H7 (cell line): ENCODE data around the gene FNBP1L. TPM values are rescaled to one million over a fixed set of nuclear protein-coding genes. Genes with fewer than 3 reads are reported as not detected.
A peak's percentile ranks its signal among the peaks of the same experiment; 100 is the strongest.

Experiments
- DNase-seq: peaks from one replicate; pipeline ENCODE4 v3.0.0; 2012
- H3K27me3 ChIP-seq: 2 replicates; pipeline ENCODE4 v1.6.0; 2011; ENCODE audit warnings: mild to moderate bottlenecking, low read length; ENCODE audit not compliant: control insufficient read depth, insufficient read depth
- H3K36me3 ChIP-seq: replicated peaks from 2 replicates; pipeline ENCODE4 v1.5.1; 2011; ENCODE audit warnings: low read length; ENCODE audit not compliant: control insufficient read depth, insufficient read depth
- H3K4me3 ChIP-seq: 2 replicates; pipeline ENCODE4 v1.5.1; 2011; ENCODE audit warnings: low read depth, mild to moderate bottlenecking, control low read depth, low read length, moderate library complexity; ENCODE audit not compliant: insufficient read depth
- total RNA-seq: library from RNA; depleted of rRNA; stranded (reverse); fragments of >200 nt; shearing (Covaris generic); gene quantifications from 2 replicates; pipeline ENCODE4 v1.2.3, GENCODE V29; 2014

Gene FNBP1L
- total RNA-seq, 1 experiment from 2014 or later, result 92.2 TPM

DNA sequence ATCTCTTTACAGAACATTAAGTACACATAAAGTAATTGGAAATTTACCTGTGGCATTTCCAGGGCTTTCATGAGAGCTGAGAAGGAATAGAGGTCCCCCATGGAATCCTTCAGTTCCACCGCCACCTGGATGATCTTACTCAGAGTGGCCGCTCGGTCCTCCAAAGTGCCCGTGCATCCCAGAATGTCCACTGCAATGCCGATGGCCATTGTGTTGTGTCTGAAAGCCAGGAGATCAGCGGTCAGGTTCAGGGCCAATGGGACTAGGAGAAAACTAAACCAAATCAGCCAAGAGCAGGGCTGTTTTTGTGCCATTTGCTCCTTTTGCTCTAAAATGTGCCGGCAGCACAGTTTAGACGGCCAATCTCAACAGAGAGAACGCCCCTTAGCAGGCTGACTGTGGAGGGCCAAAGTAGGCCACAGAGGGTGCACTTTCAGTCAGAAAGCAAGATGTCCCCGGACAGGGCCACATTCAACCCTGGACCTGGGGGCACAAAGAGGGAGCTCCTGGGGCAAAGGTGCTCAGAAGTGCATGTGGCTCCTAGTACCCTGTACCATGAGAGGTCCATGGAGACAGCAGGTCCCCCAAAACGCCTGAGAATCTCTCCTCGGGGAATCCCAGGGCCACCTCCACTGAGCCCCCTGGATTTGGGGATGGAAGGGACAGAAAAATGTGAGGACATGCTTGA lies 123.8 kb downstream of the FNBP1L start:
- DNase-seq, result no peak
- H3K36me3 ChIP-seq, result peaks cover 7% of the 10 kb centered on the region

DNA sequence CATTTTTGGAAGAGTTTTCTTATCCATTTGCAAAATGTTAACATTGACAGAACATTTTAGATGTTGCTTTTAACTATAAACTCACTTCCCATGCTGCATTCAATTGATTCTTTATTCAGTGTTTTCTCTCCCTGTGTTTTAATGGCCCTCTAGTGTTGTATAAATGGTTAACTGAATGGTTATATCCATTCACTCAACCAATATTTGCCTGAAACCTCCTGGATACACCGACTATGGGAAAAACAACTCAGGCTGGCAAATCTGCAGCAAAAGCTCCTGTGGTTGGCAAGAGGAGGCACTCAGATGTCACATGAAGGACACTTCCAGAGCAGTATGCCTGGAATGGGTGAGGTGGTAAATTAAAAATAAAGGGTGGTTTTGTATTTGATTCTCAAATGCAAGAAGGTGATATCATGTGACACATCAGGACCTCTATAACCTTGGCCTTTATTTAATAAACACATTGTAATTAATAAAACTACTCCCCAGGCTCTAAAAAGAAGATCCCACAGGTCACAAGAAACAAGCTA lies 126.1 kb downstream of the FNBP1L start:
- Histone ChIP-seq H3K4me3 (no peak overlapping the region), H3K27me3 (no peaks in the 10 kb centered on the region), H3K36me3 (peaks cover 6% of the 10 kb centered on the region)
- no peak for DNase-seq

More for the DNA sequence above, 123.8 kb downstream of the FNBP1L start:
- H3K4me3 ChIP-seq, result no peak overlapping the region
- H3K27me3 ChIP-seq, result no peaks in the 10 kb centered on the region

DNA sequence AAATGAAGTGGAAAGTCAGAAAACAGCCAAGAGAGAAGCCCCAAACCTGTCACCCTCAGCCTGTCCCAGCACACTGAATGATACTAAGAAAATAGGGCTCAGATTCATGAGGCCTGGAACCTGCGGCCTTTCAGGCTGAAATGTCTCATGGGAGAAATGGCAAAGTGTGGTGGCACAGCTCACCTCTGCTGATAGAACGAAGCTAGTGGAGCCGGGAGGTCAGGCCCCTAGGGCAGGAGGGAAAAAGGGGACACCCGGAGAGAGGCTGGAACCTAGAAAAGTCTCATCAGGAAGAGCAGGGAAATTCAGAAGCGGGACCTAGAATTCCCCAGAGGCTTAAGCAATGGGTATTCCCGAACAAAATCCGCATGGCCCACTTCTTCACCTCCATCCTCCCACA lies 126.6 kb downstream of the FNBP1L start:
- Histone ChIP-seq H3K4me3 (no peak overlapping the region), H3K27me3 (no peaks in the 10 kb centered on the region), H3K36me3 (peaks cover 3% of the 10 kb centered on the region)
- no peak for DNase-seq

DNA sequence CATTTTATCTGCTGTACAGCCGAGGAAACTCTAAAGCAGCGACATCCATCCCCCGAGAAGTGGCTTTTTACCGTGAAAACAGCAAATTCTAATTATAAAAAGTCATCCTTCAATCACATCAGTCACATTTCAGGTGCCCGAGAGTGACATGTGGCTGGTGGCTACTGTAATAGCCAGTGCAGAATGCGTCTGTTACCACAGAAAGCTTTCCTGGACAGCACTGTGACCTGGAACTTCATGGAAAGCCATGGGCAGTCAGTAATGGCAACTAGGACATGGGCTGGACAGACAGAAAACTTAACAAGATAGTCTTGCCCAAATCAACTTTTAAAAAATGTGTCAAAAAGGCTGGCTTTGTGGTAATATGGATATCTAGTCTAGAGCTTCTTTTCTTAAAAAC lies 127.1 kb downstream of the FNBP1L start:
- H3K4me3 ChIP-seq, result no peak overlapping the region
- no peaks in the 10 kb centered on the region for H3K27me3 ChIP-seq
- DNase-seq, result no peak
- peaks cover 3% of the 10 kb centered on the region for H3K36me3 ChIP-seq

DNA sequence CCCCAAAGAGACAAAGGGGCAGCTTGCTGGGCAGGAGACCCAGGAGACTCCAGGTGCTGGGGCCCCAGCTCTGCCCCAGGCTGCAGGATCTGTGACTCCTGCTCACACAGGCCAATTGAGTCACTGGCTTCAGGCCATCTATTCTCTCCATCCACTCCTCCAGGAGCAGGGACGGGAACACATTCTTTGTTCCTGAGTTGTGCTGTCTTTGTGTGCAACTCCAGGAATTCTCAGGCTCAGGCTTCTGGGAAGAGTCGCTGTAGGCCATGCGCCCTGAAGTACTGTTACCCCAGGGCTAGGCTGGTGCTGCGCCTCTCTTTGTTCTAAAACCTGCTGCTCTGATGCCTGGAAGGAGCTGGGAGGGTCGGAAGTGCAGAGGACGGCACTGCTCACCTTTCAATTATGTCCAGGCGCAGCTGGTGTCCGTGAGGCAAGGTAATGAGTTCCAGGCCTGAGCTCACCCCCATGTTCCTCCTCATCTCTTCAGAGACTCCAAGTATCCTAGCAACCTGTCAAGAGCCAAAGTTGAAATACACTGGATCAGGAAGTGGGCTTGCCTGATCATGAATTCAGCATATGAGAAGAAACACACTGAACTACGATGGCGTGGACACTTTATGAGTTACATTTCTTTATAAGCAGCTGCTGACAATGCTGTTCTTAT lies 127.8 kb downstream of the FNBP1L start:
- DNase-seq, result peak; percentile 18
- H3K27me3 ChIP-seq, result no peaks in the 10 kb centered on the region
- no peak overlapping the region for H3K4me3 ChIP-seq
- peaks cover 3% of the 10 kb centered on the region for H3K36me3 ChIP-seq

DNA sequence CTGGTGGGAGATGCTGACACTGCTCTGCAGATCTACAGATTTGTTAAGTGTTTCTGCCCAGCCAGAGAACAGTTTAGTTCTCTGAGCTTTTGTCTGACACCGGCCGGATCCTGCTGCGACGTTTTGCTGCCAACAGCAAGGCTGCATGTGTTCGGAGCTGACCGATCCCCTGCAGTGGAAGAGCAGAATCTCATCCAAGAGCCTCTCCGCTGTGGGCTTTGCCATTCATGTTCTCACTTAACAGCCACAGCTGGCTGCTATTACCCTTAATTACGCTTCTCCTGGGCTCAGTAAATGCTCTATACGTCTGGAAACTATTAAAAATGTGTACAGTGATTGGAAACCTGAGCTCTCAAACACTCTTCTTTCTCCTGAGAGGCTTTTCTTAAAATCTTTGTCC lies 128.4 kb downstream of the FNBP1L start:
- Histone ChIP-seq H3K36me3 (peaks cover 3% of the 10 kb centered on the region), H3K4me3 (no peak overlapping the region), H3K27me3 (no peaks in the 10 kb centered on the region)
- DNase-seq, result no peak

DNA sequence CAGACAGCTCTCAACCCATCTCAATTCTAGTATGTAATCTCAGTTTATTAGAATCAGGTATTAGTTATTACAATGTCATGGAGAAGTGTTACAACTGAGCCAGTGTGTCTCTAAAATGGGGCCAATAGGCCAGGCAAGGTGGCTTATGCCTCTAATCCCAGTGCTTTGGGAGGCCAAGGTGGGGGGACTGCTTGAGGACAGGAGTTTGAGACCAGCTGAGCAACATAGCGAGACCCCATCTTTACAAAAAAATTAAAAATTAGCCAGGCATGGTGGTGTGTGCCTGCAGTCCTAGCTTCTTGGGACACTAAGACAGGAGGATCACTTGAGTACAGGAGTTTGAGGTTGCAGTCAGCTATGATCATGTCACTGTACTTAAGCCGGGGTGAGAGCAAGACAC lies 128.8 kb downstream of the FNBP1L start:
- Histone ChIP-seq H3K27me3 (no peaks in the 10 kb centered on the region), H3K36me3 (peaks cover 3% of the 10 kb centered on the region), H3K4me3 (no peak overlapping the region)
- no peak for DNase-seq

DNA sequence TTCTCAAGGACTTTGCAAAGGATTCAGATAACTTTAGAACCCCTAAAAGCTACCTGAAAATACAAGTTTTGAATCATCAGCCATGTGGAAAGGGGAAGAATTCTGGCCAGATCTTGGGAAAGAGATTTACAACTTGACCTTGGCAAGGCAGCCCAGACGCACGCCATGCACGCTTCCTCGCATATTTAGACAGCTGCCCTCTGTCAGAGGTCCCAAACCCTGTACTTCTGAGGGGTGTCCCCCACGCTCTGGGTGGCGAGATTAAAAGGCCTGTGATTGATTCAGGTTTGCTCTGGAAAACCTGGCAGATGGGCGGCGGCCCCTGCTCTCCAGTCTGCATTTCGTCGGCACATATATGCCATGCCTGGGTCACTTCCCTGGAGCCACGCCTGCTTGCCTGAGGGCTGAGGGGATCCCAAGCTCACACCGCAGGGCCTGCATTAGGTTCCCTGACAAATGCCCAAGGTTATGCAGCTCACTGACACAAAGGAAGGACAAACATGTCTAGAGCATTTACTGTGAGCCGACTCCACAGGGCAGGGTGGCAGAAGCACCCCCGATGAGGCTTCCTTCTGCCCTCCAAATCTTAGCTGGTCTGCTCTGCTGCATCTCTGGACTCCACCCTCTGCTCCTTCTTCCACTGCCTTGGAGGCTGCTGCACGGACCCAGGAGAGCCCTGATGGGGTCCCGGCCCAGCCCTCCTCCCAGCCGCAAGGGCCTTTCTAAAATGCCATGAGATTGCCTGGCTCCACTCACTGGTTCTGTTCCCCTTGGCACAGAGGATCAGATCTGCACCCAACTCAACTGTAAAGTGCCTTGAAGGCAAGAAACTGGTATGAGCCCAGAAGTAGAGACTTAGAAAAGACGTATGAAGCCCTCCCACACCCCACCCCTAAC lies 129.9 kb downstream of the FNBP1L start:
- Histone ChIP-seq H3K27me3 (no peaks in the 10 kb centered on the region), H3K4me3 (no peak overlapping the region), H3K36me3 (peaks cover 2% of the 10 kb centered on the region)
- peak; percentile 19 for DNase-seq

DNA sequence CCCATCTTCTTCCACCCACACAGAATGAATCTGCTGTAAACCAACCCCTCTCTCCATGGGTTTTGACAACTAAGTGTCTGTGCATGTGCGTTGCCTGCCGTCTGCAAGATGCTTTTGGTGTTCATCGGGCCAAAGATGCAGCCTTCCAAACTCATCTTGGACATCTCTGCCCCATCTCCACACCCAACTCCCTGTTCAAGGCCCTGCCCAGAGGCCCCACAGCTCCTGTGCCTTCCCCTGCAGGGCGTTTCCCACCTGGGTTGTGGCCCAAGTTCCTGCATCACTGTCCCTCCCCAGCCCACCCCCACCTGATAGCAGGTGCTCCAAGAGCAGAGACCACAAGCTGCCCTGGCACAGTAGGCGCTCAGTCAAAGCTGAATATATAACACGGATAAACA lies 130.5 kb downstream of the FNBP1L start:
- no peak for DNase-seq
- Histone ChIP-seq H3K27me3 (no peaks in the 10 kb centered on the region), H3K36me3 (peaks cover 2% of the 10 kb centered on the region), H3K4me3 (no peak overlapping the region)

DNA sequence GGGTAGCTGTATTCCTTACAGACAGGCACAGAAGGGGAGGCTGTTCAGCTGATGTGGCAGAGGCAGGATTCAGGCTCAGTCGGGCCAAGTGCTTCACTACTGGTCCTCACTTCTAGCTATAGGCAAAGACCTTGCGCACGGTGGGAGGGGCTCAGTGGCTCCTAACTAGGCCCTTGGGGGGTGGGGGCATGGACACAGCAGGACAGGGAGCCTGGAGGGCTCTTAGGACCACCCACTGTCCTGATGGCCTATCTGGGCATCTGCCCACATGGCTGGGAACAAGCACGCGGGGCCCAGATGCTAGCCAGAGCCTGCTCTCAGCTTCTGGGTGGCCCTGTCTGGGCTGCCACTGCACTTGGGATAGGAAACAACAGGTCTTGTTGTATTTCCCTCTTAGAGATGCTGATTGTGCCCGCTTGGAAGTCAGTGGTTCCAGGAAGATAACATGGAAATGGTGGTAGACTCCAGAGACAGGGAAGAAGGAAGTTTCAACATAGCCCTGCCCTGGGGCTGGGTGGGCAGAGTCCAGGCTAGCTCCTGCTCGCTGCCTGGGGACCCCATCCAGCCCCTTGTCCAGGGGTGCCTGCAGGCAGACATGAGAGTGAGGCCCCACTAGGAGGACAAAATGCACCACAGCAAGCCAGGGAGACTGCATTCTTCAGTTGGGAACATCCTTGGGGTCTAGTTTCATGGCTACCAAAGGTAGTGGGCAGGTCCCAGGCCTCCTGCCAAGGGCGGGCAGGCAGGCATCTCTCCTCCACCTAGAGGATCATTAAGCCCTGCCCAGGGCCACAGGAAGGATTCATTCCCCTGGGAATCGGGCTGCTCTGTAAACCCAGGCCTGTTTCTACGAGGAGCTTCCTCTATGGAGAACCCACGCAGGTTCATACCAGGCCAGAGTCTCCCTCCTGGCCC lies 131.2 kb downstream of the FNBP1L start:
- DNase-seq, result no peak
- Histone ChIP-seq H3K27me3 (no peaks in the 10 kb centered on the region), H3K4me3 (no peak overlapping the region), H3K36me3 (peaks cover 2% of the 10 kb centered on the region)

DNA sequence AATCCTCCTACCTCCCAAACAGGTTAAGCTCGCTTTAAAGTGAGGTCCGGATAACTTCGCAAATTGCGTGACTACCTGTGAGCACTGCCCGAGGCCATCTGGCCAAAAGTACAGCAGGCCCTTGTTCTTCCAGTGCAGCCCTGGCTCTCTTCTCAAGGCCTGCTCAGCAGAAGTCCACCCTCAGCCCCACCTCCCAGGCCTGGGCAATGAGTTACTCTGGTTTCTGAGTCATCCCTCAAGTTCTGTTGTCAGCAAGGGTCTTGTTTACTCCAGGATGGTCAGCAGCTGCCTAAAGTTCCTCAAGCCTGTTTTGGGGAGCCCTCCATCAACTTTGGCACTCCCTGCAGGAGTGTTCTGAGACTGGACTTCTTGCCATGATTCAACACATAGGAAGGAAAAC lies 132.0 kb downstream of the FNBP1L start:
- Histone ChIP-seq H3K27me3 (no peaks in the 10 kb centered on the region), H3K4me3 (no peak overlapping the region), H3K36me3 (peaks cover 2% of the 10 kb centered on the region)
- DNase-seq, result no peak

DNA sequence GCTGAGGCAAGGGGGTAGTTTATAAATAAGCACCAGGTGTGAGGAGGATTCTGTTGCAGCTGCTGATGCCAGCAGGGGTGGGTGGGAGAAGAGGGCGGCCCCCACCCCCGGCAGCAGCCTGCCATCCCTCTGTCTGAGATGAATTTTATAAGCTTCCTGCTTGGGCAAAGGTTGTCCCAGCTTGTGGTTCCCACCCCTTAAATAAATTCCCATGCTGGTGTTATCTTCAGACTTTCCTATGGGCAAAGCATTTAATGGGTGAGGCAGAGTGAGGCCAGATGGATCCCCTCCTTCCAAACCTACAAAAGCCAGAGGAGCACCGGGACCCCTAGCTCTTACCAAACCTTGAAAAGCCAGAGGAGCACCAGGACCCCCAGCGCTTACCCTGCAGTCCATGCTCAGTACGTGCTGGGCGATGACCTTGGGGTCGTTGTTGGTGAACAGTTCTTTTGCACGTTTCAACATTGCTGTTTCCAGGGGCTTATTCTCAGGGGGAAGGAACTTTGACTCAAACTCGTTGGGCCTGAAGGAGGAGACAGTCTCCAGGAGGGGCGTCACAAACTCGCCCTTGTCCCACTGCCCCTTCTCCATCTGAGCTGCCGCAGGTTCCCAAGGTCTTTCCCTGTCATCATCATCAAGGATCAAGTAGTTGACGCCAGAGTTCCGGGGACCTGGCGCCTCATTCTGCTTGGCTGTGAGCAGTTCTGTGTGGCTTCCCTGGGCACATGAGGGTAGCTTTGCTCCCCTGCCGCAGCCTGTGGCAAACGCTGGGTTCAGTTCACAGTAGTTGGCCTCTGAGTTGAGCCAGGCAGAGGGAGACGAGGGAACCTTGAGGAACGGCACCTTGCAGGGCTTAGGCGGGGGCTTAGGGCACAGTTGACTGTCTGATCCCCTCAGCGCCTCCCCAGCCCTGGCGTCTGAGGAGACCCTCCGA lies 134.3 kb downstream of the FNBP1L start:
- H3K4me3 ChIP-seq, result no peak overlapping the region
- peaks cover 1% of the 10 kb centered on the region for H3K36me3 ChIP-seq
- H3K27me3 ChIP-seq, result no peaks in the 10 kb centered on the region
- no peak for DNase-seq
